ENCODE results near the gene CXCL1. TPM values are rescaled to one million over a fixed set of nuclear protein-coding genes. Genes with fewer than 3 reads are reported as not detected.
A peak's percentile ranks its signal among the peaks of the same experiment; 100 is the strongest.

Gene CXCL1
- total and polyA plus RNA-seq, 2 of the 13 experiments (the other 11 are each of a cell fraction or from before 2014, with no cell fraction given): 0.15 TPM; not detected in 1

- ChIA-PET CTCF (ENCODE audit: low intra/inter-chr PET ratio, low total read pairs) (interaction anchor here (1.4 kb wide), 1 partner anchor 135 kb away, joined by 3 read pairs; no protein-coding TSS in a partner anchor), POLR2A (no interaction called here)
- H3K79me2 ChIP-seq (ENCODE audit: insufficient read depth, low read length): no peaks in the 10 kb centered on the region
- DNase-seq (ENCODE audit: low spot score) (peak; percentile 11), ATAC-seq (peak; percentile 81), FAIRE-seq (peak; percentile 46)
- H3K4me3 ChIP-seq (replicated peaks in 1 of 3; ENCODE audit: insufficient read depth in 1 of 3, low read depth in 2 of 3, low read length in 3 of 3): no peak overlapping the region
- H3K4me1 ChIP-seq (ENCODE audit: insufficient read depth, low read length): peaks cover 8% of the 10 kb centered on the region; the same call in 1 of the 2 replicates
- H2AFZ ChIP-seq (ENCODE audit: low read length): no peak overlapping the region
- WGBS (ENCODE audit: low lambda C conversion rate): 5% methylated on average over 2 of the region's 2 CpGs
- H3K36me3 ChIP-seq (replicated peaks in 1 of 2; ENCODE audit: control insufficient read depth in 1 of 2, insufficient read depth in 2 of 2, low read length in 2 of 2): no peaks in the 10 kb centered on the region
- no peaks in the 10 kb centered on the region for H4K20me1 ChIP-seq (ENCODE audit: insufficient read depth, low read length)
- no peak overlapping the region for H3K27ac ChIP-seq (ENCODE audit: extremely low read length, insufficient read depth, low read length)
- H3K27me3 ChIP-seq (ENCODE audit: control insufficient read depth in 1 of 2, insufficient read depth in 2 of 2, low read length in 2 of 2): peaks cover 0 to 9% of the 10 kb centered on the region in 2 experiments; a peak in 2 of 5 replicates
- intact Hi-C loops (cut with micrococcal nuclease; ENCODE audit: unreplicated experiment) (loop anchor here (1.0 to 5.0 kb wide), 3 partner anchors 136 to 552 kb away; no protein-coding TSS in a partner anchor), in situ Hi-C loops (cut with HindIII; ENCODE audit: extremely low pct_ligation_motif_present, low pct_unique_long_range_greater_than_20kb) (no loop called here)
- no TSS peak for BruUV-seq (replicated peaks)
- no peak for TF ChIP-seq ATM (IDR thresholded peaks at IDR 0.05; ENCODE audit: borderline replicate concordance)
- peak; percentile 20; the same call in 1 of the 2 replicates for TF ChIP-seq STAG1 (CRISPR knock-in tag; IDR thresholded peaks at IDR 0.05)
- no peak for TF ChIP-seq ARNTL (CRISPR knock-in tag; IDR thresholded peaks at IDR 0.05)
- TF ChIP-seq, protein P1, sequence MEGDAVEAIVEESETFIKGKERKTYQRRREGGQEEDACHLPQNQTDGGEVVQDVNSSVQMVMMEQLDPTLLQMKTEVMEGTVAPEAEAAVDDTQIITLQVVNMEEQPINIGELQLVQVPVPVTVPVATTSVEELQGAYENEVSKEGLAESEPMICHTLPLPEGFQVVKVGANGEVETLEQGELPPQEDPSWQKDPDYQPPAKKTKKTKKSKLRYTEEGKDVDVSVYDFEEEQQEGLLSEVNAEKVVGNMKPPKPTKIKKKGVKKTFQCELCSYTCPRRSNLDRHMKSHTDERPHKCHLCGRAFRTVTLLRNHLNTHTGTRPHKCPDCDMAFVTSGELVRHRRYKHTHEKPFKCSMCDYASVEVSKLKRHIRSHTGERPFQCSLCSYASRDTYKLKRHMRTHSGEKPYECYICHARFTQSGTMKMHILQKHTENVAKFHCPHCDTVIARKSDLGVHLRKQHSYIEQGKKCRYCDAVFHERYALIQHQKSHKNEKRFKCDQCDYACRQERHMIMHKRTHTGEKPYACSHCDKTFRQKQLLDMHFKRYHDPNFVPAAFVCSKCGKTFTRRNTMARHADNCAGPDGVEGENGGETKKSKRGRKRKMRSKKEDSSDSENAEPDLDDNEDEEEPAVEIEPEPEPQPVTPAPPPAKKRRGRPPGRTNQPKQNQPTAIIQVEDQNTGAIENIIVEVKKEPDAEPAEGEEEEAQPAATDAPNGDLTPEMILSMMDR (CRISPR knock-in tag; IDR thresholded peaks at IDR 0.05): peak; percentile 43
- TF ChIP-seq ZNF878 (CRISPR knock-in tag; IDR thresholded peaks at IDR 0.05): no peak
- H3K4me2 ChIP-seq (ENCODE audit: low read depth, low read length): no peak overlapping the region
- H3K9me3 ChIP-seq (ENCODE audit: low read length): no peaks in the 10 kb centered on the region
- H3K9ac ChIP-seq (ENCODE audit: insufficient read depth, low read depth, low read length): no peak overlapping the region
Measured at GRCh38 chr4:73864365-73864764, 4.8 kb upstream of the CXCL1 start.

GRCh38 chr4:73864961-73865360 lies 4.2 kb upstream of the CXCL1 start:
- ATAC-seq (no peak), DNase-seq (ENCODE audit: low spot score) (no peak), FAIRE-seq (no peak)
- H3K27ac ChIP-seq (ENCODE audit: extremely low read length, insufficient read depth, low read length): no peak overlapping the region
- H3K4me2 ChIP-seq (ENCODE audit: low read depth, low read length): no peak overlapping the region
- H3K4me1 ChIP-seq (ENCODE audit: insufficient read depth, low read length): peaks cover 8% of the 10 kb centered on the region; the same call in 1 of the 2 replicates
- no TSS peak for BruUV-seq (replicated peaks)
- CTCF ChIA-PET (ENCODE audit: low intra/inter-chr PET ratio, low total read pairs): interaction anchor here (1.4 kb wide), 1 partner anchor 136 kb away, joined by 3 read pairs; no protein-coding TSS in a partner anchor
- H2AFZ ChIP-seq (ENCODE audit: low read length): no peak overlapping the region
- no peak overlapping the region for H3K4me3 ChIP-seq (replicated peaks in 1 of 3; ENCODE audit: insufficient read depth in 1 of 3, low read depth in 2 of 3, low read length in 3 of 3)
- intact Hi-C loops (cut with micrococcal nuclease; ENCODE audit: unreplicated experiment) (loop anchor here (1.0 to 5.0 kb wide), 3 partner anchors 136 to 553 kb away; no protein-coding TSS in a partner anchor), in situ Hi-C loops (cut with HindIII; ENCODE audit: extremely low pct_ligation_motif_present, low pct_unique_long_range_greater_than_20kb) (no loop called here)
- no peaks in the 10 kb centered on the region for H3K79me2 ChIP-seq (ENCODE audit: insufficient read depth, low read length)
- no peak overlapping the region for H3K9ac ChIP-seq (ENCODE audit: insufficient read depth, low read depth, low read length)
- H4K20me1 ChIP-seq (ENCODE audit: insufficient read depth, low read length): no peaks in the 10 kb centered on the region
- peaks cover 0 to 15% of the 10 kb centered on the region in 2 experiments; a peak in 2 of 5 replicates for H3K27me3 ChIP-seq (ENCODE audit: control insufficient read depth in 1 of 2, insufficient read depth in 2 of 2, low read length in 2 of 2)
- 33% methylated on average over 8 of the region's 8 CpGs for WGBS (ENCODE audit: low lambda C conversion rate)
- POLR2A ChIA-PET: no interaction called here
- no peaks in the 10 kb centered on the region for H3K9me3 ChIP-seq (ENCODE audit: low read length)
- no peaks in the 10 kb centered on the region for H3K36me3 ChIP-seq (replicated peaks in 1 of 2; ENCODE audit: control insufficient read depth in 1 of 2, insufficient read depth in 2 of 2, low read length in 2 of 2)
- TF ChIP-seq ISX (CRISPR knock-in tag; conservative IDR thresholded peaks at IDR 0.05) (no peak), THAP9 (CRISPR knock-in tag; IDR thresholded peaks at IDR 0.05; ENCODE audit: borderline replicate concordance) (no peak), ZNF326 (CRISPR knock-in tag; IDR thresholded peaks at IDR 0.05; ENCODE audit: borderline replicate concordance) (no peak), ATF6 (CRISPR knock-in tag; conservative IDR thresholded peaks at IDR 0.05) (no peak), ZNF878 (CRISPR knock-in tag; IDR thresholded peaks at IDR 0.05) (no peak), YEATS2 (CRISPR knock-in tag; IDR thresholded peaks at IDR 0.05; ENCODE audit: borderline replicate concordance) (no peak), ZNF577 (CRISPR knock-in tag; IDR thresholded peaks at IDR 0.05; ENCODE audit: borderline replicate concordance, low read depth) (no peak)

Data from HepG2 (cell line).